ENCODE results near the gene DLGAP1.
"Not testable (repeated sequence)": the region's sequence is repeated elsewhere in the genome, so short reads cannot be mapped to it uniquely, and the experiment has no call there.

The DLGAP1 gene

GRCh38 chr18:3581890-3582289 lies 873.2 kb downstream of the DLGAP1 start:
- ChIA-PET POLR2A (no interaction called here), CTCF (no interaction called here)
- DNase-seq (ENCODE audit: extremely low spot score) = no peak
- no peak for TF ChIP-seq HDGF (IDR thresholded peaks at IDR 0.05; ENCODE audit: borderline replicate concordance)
- TF ChIP-seq ELF4 (IDR thresholded peaks at IDR 0.05) = no peak
- no peak for TF ChIP-seq BHLHE40 (IDR thresholded peaks at IDR 0.05; ENCODE audit: borderline replicate concordance)
- TF ChIP-seq, protein P1, sequence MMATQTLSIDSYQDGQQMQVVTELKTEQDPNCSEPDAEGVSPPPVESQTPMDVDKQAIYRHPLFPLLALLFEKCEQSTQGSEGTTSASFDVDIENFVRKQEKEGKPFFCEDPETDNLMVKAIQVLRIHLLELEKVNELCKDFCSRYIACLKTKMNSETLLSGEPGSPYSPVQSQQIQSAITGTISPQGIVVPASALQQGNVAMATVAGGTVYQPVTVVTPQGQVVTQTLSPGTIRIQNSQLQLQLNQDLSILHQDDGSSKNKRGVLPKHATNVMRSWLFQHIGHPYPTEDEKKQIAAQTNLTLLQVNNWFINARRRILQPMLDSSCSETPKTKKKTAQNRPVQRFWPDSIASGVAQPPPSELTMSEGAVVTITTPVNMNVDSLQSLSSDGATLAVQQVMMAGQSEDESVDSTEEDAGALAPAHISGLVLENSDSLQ (IDR thresholded peaks at IDR 0.05) = no peak
- TF ChIP-seq SP1 (IDR thresholded peaks at IDR 0.05) = no peak
- TF ChIP-seq FOXM1 (IDR thresholded peaks at IDR 0.05; ENCODE audit: borderline replicate concordance) = no peak
- no peak for TF ChIP-seq TARDBP (IDR thresholded peaks at IDR 0.05)
- TF ChIP-seq ARNT (IDR thresholded peaks at IDR 0.05) = no peak
- TF ChIP-seq FOXK2 (IDR thresholded peaks at IDR 0.05) = no peak
- no peak for TF ChIP-seq NFRKB (IDR thresholded peaks at IDR 0.05)
- no peak for TF ChIP-seq FOXA1 (IDR thresholded peaks at IDR 0.05)
- no peak for TF ChIP-seq CTBP1 (IDR thresholded peaks at IDR 0.05; ENCODE audit: borderline replicate concordance)
- TF ChIP-seq LEF1 (IDR thresholded peaks at IDR 0.05; ENCODE audit: borderline replicate concordance) = no peak
- TF ChIP-seq L3MBTL2 (conservative IDR thresholded peaks at IDR 0.05) = no peak
- TF ChIP-seq SUZ12 (IDR thresholded peaks at IDR 0.05) = no peak
- TF ChIP-seq ZNF384 (IDR thresholded peaks at IDR 0.05) = no peak

DNA sequence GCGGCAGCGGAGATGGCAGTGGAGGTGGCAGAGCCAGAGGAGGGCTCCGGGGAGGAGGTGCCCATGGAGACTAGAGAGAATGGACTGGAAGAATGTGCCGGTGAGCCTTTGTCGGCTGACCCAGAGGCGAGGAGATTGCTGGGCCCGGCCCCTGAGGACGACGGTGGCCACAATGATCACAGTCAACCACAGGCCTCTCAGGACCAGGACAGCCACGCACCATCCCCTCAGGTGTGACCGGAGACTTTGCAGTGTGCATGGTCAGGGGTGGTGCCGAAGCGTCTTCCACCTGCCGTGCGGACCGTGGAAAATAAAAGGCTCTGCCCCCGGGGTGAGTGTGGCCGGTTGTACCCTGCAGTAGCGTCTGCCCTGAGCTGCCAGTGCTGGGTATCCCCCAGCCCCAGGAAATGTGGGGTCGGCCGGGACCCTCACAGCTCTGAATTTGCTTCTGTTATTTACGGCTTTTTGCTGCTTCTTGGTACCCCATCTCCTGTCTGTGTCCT lies 874.5 kb downstream of the DLGAP1 start:
- POLR2A ChIA-PET; DNase-seq (ENCODE audit: extremely low spot score); CTCF ChIA-PET: not testable (repeated sequence)

GRCh38 chr18:3579701-3580100 lies 875.4 kb downstream of the DLGAP1 start:
- DNase-seq (ENCODE audit: extremely low spot score) = no peak
- ChIA-PET POLR2A (no interaction called here), CTCF (no interaction called here)
- TF ChIP-seq ZNF384 (IDR thresholded peaks at IDR 0.05) (no peak), ARNT (IDR thresholded peaks at IDR 0.05) (no peak), TARDBP (IDR thresholded peaks at IDR 0.05) (no peak), FOXA1 (IDR thresholded peaks at IDR 0.05) (no peak)

- ChIA-PET POLR2A (no interaction called here), CTCF (no interaction called here)
- TF ChIP-seq SUZ12 (IDR thresholded peaks at IDR 0.05) (no peak), SP1 (IDR thresholded peaks at IDR 0.05) (no peak), ARNT (IDR thresholded peaks at IDR 0.05) (no peak), ZNF384 (IDR thresholded peaks at IDR 0.05) (no peak), FOXK2 (IDR thresholded peaks at IDR 0.05) (no peak)
- no peak for DNase-seq (ENCODE audit: extremely low spot score)
These were observed 876.5 kb downstream of the DLGAP1 start for GRCh38 chr18:3578621-3579020.

- POLR2A ChIA-PET = no interaction called here
- TF ChIP-seq NFRKB (IDR thresholded peaks at IDR 0.05) (no peak), ZNF384 (IDR thresholded peaks at IDR 0.05) (no peak), TARDBP (IDR thresholded peaks at IDR 0.05) (no peak), LEF1 (IDR thresholded peaks at IDR 0.05; ENCODE audit: borderline replicate concordance) (no peak), BHLHE40 (IDR thresholded peaks at IDR 0.05; ENCODE audit: borderline replicate concordance) (no peak), SUZ12 (IDR thresholded peaks at IDR 0.05) (no peak), FOXA1 (IDR thresholded peaks at IDR 0.05) (no peak), SP1 (IDR thresholded peaks at IDR 0.05) (no peak), L3MBTL2 (conservative IDR thresholded peaks at IDR 0.05) (no peak), FOXK2 (IDR thresholded peaks at IDR 0.05) (no peak), ELF4 (IDR thresholded peaks at IDR 0.05) (no peak), ARNT (IDR thresholded peaks at IDR 0.05) (no peak), FOXM1 (IDR thresholded peaks at IDR 0.05; ENCODE audit: borderline replicate concordance) (no peak), HDGF (IDR thresholded peaks at IDR 0.05; ENCODE audit: borderline replicate concordance) (no peak), CTBP1 (IDR thresholded peaks at IDR 0.05; ENCODE audit: borderline replicate concordance) (no peak)
- TF ChIP-seq, protein P1 (IDR thresholded peaks at IDR 0.05) = no peak
- CTCF ChIA-PET = no interaction called here
- DNase-seq (ENCODE audit: extremely low spot score) = no peak
These were observed 877.7 kb downstream of the DLGAP1 start for GRCh38 chr18:3577281-3577855.

- POLR2A ChIA-PET = no interaction called here
- CTCF ChIA-PET = no interaction called here
- TF ChIP-seq, protein P1 (IDR thresholded peaks at IDR 0.05) = no peak
- no peak for TF ChIP-seq ELF4 (IDR thresholded peaks at IDR 0.05)
- TF ChIP-seq FOXK2 (IDR thresholded peaks at IDR 0.05) = no peak
- TF ChIP-seq TARDBP (IDR thresholded peaks at IDR 0.05) = no peak
- TF ChIP-seq CTBP1 (IDR thresholded peaks at IDR 0.05; ENCODE audit: borderline replicate concordance) = no peak
- no peak for TF ChIP-seq LEF1 (IDR thresholded peaks at IDR 0.05; ENCODE audit: borderline replicate concordance)
- no peak for TF ChIP-seq HDGF (IDR thresholded peaks at IDR 0.05; ENCODE audit: borderline replicate concordance)
- TF ChIP-seq ARNT (IDR thresholded peaks at IDR 0.05) = no peak
- no peak for TF ChIP-seq NFRKB (IDR thresholded peaks at IDR 0.05)
- TF ChIP-seq SP1 (IDR thresholded peaks at IDR 0.05) = no peak
- TF ChIP-seq FOXA1 (IDR thresholded peaks at IDR 0.05) = no peak
- no peak for TF ChIP-seq ZNF384 (IDR thresholded peaks at IDR 0.05)
- DNase-seq (ENCODE audit: extremely low spot score) = no peak
These were observed 882.3 kb downstream of the DLGAP1 start for GRCh38 chr18:3572761-3573160.

DNA sequence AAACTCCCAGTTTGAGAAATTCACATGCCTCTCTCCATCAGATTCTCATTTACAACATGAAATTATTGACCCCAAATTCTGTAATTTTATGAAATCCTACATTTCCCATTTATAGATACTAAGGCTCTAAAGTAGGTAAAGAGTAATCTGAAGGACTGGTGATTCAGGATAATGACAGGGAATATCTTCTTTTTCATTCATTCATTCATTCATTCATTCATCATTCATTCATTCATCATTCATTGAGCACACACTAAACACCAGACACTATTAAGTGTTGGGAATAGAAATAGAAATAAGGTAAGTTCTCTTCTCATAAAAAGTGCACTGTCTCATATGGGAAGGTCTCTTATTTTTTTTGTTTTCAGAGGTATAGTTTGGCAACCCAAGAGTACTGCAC lies 888.3 kb downstream of the DLGAP1 start:
- POLR2A ChIA-PET = no interaction called here

More for the DNA sequence above, 888.3 kb downstream of the DLGAP1 start:
- no peak for DNase-seq (ENCODE audit: extremely low spot score)
- TF ChIP-seq SUZ12 (IDR thresholded peaks at IDR 0.05) (no peak), SP1 (IDR thresholded peaks at IDR 0.05) (no peak), FOXK2 (IDR thresholded peaks at IDR 0.05) (no peak), LEF1 (IDR thresholded peaks at IDR 0.05; ENCODE audit: borderline replicate concordance) (no peak)
- CTCF ChIA-PET = no interaction called here
